HepG2 (cell line): ENCODE results near the gene KCNT1. TPM values are rescaled to one million over a fixed set of nuclear protein-coding genes. Genes with fewer than 3 reads are reported as not detected.

ENCODE experiments used
- ATAC-seq: fragments of 200-7000 bp; cut with Tn5 transposase; 3 replicates; pipeline ENCODE4 v1.9.1; 2020; ENCODE audit warnings: mild to moderate bottlenecking, moderate library complexity
- BruUV-seq: library from RNA; stranded (reverse); fragments of 400-500 nt; replicated peaks from 2 replicates; lab custom pipeline; 2021; lab: Mats Ljungman, UMichigan
- CTCF ChIA-PET: fragments of 300-600 bp; formaldehyde crosslinking; extraction: SDS; loops from one replicate; lab custom pipeline; 2021; ENCODE audit warnings: low total read pairs, inconsistent platforms, low intra/inter-chr PET ratio; lab: Yijun Ruan, JAX
- POLR2A ChIA-PET: fragments of 350-600 bp; sonication (Branson Sonifier 250); formaldehyde crosslinking; loops from one replicate; lab custom pipeline; 2020; ENCODE audit warnings: antibody characterized with exemption, inconsistent platforms; lab: Yijun Ruan, JAX
- DNase-seq: peaks from one replicate; pipeline ENCODE4 v3.0.0-alpha.2; 2015; ENCODE audit warnings: low spot score
- FAIRE-seq: peaks from 3 replicates; lab custom pipeline; 2011; peaks lifted over from hg19 to GRCh38; lab: Jason Lieb, UNC
- H2AFZ ChIP-seq: one replicate; pipeline ENCODE4 v1.6.1; 2011; ENCODE audit warnings: low read length, inconsistent platforms
- H3K27ac ChIP-seq: fragments of 300-600 bp; 3 replicates; pipeline ENCODE4 v1.8.0; 2011; ENCODE audit warnings: mixed run types, mild to moderate bottlenecking, mixed read lengths, low read length, inconsistent platforms; ENCODE audit not compliant: insufficient read depth; ENCODE audit errors: extremely low read length
- H3K27me3 ChIP-seq, 2 experiments: fragments of 200-600 bp in 1 of 2; 2 replicates in 1 of 2; 3 replicates in 1 of 2; pipeline versions ENCODE4 v1.6.0 to v1.8.0; 2011; ENCODE audit warnings: low read length in 2 of 2, mild to moderate bottlenecking in 2 of 2, moderate library complexity in 2 of 2, inconsistent platforms in 1 of 2; ENCODE audit not compliant: insufficient read depth in 2 of 2, control insufficient read depth in 1 of 2
- H3K36me3 ChIP-seq, 2 experiments: fragments of 200-600 bp in 1 of 2; replicated peaks in 1 of 2; 2 replicates in 1 of 2; 3 replicates in 1 of 2; pipeline versions ENCODE4 v1.5.1 to v1.8.0; 2011; ENCODE audit warnings: low read length in 2 of 2, inconsistent platforms in 1 of 2; ENCODE audit not compliant: insufficient read depth in 2 of 2, control insufficient read depth in 1 of 2
- H3K4me1 ChIP-seq: 2 replicates; pipeline ENCODE4 v1.5.1; 2012; ENCODE audit warnings: low read length, inconsistent platforms; ENCODE audit not compliant: insufficient read depth
- H3K4me2 ChIP-seq: 2 replicates; pipeline ENCODE4 v1.6.0; 2011; ENCODE audit warnings: low read depth, low read length, inconsistent platforms
- H3K4me3 ChIP-seq, 3 experiments: fragments of 200-600 bp in 1 of 3; sonication (generic), shearing (Covaris generic) in 1 of 3; replicated peaks in 1 of 3; 2 replicates each; pipeline ENCODE4 v1.5.1; 2011 to 2016; ENCODE audit warnings: low read length in 3 of 3, inconsistent platforms in 2 of 3, low read depth in 2 of 3, mild to moderate bottlenecking in 2 of 3, control low read depth in 1 of 3, mixed read lengths in 1 of 3; ENCODE audit not compliant: insufficient read depth in 1 of 3
- H3K79me2 ChIP-seq: one replicate; pipeline ENCODE4 v1.6.1; 2011; ENCODE audit warnings: low read length, inconsistent platforms; ENCODE audit not compliant: insufficient read depth
- H3K9ac ChIP-seq: 2 replicates; pipeline ENCODE4 v1.6.0; 2011; ENCODE audit warnings: mild to moderate bottlenecking, low read depth, low read length, inconsistent platforms; ENCODE audit not compliant: insufficient read depth
- H3K9me3 ChIP-seq: 2 replicates; pipeline ENCODE4 v1.5.1; 2012; ENCODE audit warnings: mild to moderate bottlenecking, low read length
- H4K20me1 ChIP-seq: 2 replicates; pipeline ENCODE4 v1.6.0; 2011; ENCODE audit warnings: inconsistent platforms, mild to moderate bottlenecking, low read length, moderate library complexity; ENCODE audit not compliant: insufficient read depth
- FOXC1 ChIP-seq: sonication (generic); formaldehyde crosslinking; IDR thresholded peaks from 2 replicates; pipeline ENCODE4 v1.8.0; 2022; ENCODE audit warnings: mild to moderate bottlenecking, missing genetic modification reagents, borderline replicate concordance
- IKZF1 ChIP-seq: fragments of 450-650 bp; IDR thresholded peaks from 2 replicates; pipeline ENCODE4 v1.7.1; 2016
- NR2F2 ChIP-seq: IDR thresholded peaks from 2 replicates; pipeline ENCODE4 v1.6.1; 2012; ENCODE audit warnings: low read depth, inconsistent platforms, borderline replicate concordance
- PAF1 ChIP-seq: IDR thresholded peaks from 2 replicates; pipeline ENCODE4 v1.6.1; 2016; ENCODE audit warnings: missing genetic modification reagents, missing compliant biosample characterization
- PHF8 ChIP-seq: sonication (generic); formaldehyde crosslinking; IDR thresholded peaks from 2 replicates; pipeline ENCODE4 v1.5.0; 2020; ENCODE audit warnings: missing genetic modification reagents
- ZNF530 ChIP-seq: sonication (generic); formaldehyde crosslinking; IDR thresholded peaks from 2 replicates; pipeline ENCODE4 v1.5.0; 2020; ENCODE audit warnings: low read depth, mild to moderate bottlenecking, missing genetic modification reagents
- ZNF556 ChIP-seq: sonication (generic); formaldehyde crosslinking; IDR thresholded peaks from 2 replicates; pipeline ENCODE4 v1.4.0; 2020; ENCODE audit warnings: mild to moderate bottlenecking, missing genetic modification reagents, borderline replicate concordance
- ZNF563 ChIP-seq: sonication (generic); formaldehyde crosslinking; IDR thresholded peaks from 2 replicates; pipeline ENCODE4 v1.8.0; 2022; ENCODE audit warnings: mild to moderate bottlenecking, moderate library complexity, missing genetic modification reagents
- ZNF841 ChIP-seq: sonication (generic); formaldehyde crosslinking; IDR thresholded peaks from 2 replicates; pipeline ENCODE4 v1.8.1; 2023; ENCODE audit warnings: missing genetic modification reagents, borderline replicate concordance
- WGBS: methylation state at CpG from one replicate; pipeline ENCODE4 v1.1.6; 2017; ENCODE audit warnings: low lambda C conversion rate; 5-methylcytosine and 5-hydroxymethylcytosine counted together
- in situ Hi-C: cut with HindIII; loops from 2 replicates; pipeline ENCODE4 v1.10.0; 2017; ENCODE audit warnings: low pct_unique_long_range_greater_than_20kb; ENCODE audit not compliant: extremely low pct_ligation_motif_present
- intact Hi-C: fragments of 100-400 bp; cut with micrococcal nuclease; formaldehyde crosslinking; loops from one replicate; pipeline ENCODE4 v1.10.0; 2022; ENCODE audit not compliant: unreplicated experiment
- polyA plus RNA-seq, 8 experiments: library from polyadenylated mRNA; depleted of rRNA in 3 of 8; stranded (reverse) in 7 of 8; unstranded in 1 of 8; fragments of >200 nt; fragmentation: Illumina TruSeq in 4 of 8; extraction: Trizol in 4 of 8; gene quantifications; 2 replicates each; pipeline versions ENCODE4 v1.2.1 to v1.2.3, GENCODE V29; 2011 to 2016; ENCODE audit warnings: low read depth in 4 of 8, missing spikeins in 1 of 8, mixed read lengths in 1 of 8; ENCODE audit not compliant: insufficient read depth in 1 of 8
- total RNA-seq, 5 experiments: library from RNA; depleted of rRNA; stranded (reverse); fragments of >200 nt; fragmentation: Illumina TruSeq; extraction: Trizol; gene quantifications; 2 replicates each; pipeline ENCODE4 v1.2.3, GENCODE V29; 2016; ENCODE audit warnings: low read depth in 1 of 5
- TF ChIP-seq, protein P1 (sequence below): sonication (generic); formaldehyde crosslinking; IDR thresholded peaks from 2 replicates; pipeline ENCODE4 v1.4.0; 2020; ENCODE audit warnings: missing genetic modification reagents
- TF ChIP-seq, protein P2 (sequence below): sonication (generic); formaldehyde crosslinking; IDR thresholded peaks from 2 replicates; pipeline ENCODE4 v1.4.0; 2020; ENCODE audit warnings: missing genetic modification reagents
- TF ChIP-seq, protein P3 (sequence below): sonication (generic); formaldehyde crosslinking; IDR thresholded peaks from 2 replicates; pipeline ENCODE4 v1.5.0; 2020; ENCODE audit warnings: mild to moderate bottlenecking, missing genetic modification reagents, moderate library complexity

KCNT1 gene
- total and polyA plus RNA-seq, 2 of the 13 experiments (the other 11 are each of a cell fraction or from before 2014, with no cell fraction given), result not detected

DNA sequence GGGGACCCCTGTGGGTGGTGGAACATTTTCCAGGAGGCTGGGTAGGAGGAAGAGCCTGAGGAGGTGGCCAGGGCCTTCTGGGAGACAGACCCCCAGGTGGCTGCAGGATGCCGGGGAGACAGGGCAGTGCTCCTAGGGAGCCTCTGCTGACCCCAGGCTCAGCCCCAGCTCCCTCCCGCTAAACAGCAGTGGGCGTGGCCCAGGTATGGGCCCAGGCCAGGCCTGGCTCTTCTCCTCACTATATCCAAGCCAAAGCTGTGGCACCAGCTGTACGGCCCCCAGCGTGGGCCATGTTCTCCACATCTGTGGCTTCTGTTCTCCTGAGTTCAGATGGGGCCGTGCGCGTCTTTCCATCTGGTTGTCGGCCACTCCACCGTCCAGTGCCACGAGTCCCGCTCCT is 58.5 kb downstream of the KCNT1 start:
- DNase-seq (no peak), FAIRE-seq (no peak)
- no peak overlapping the region for H3K9ac ChIP-seq
- no TSS peak for BruUV-seq
- no peak overlapping the region for H3K4me3 ChIP-seq
- POLR2A ChIA-PET, result no interaction called here
- H3K4me1 ChIP-seq, result no peaks in the 10 kb centered on the region
- no peak overlapping the region for H3K4me2 ChIP-seq
- WGBS, result 36% methylated on average over 8 of the region's 12 CpGs
- no peaks in the 10 kb centered on the region; the same call in 1 of the 2 replicates for H3K9me3 ChIP-seq
- H3K27me3 ChIP-seq, result peaks cover 16 to 80% of the 10 kb centered on the region in 2 experiments; a peak in 4 of 5 replicates
- intact Hi-C loops, result no loop called here
- no peaks in the 10 kb centered on the region for H4K20me1 ChIP-seq
- H3K36me3 ChIP-seq, result no peaks in the 10 kb centered on the region
- no peak overlapping the region for H2AFZ ChIP-seq
- H3K79me2 ChIP-seq, result no peaks in the 10 kb centered on the region
- TF ChIP-seq PHF8 (CRISPR knock-in tag) (no peak), ZNF530 (CRISPR knock-in tag) (no peak), NR2F2 (no peak), IKZF1 (no peak), PAF1 (CRISPR knock-in tag) (no peak), ZNF841 (CRISPR knock-in tag) (no peak), FOXC1 (CRISPR knock-in tag) (no peak), ZNF563 (CRISPR knock-in tag) (no peak), ZNF556 (CRISPR knock-in tag) (no peak)
- TF ChIP-seq, protein P1, sequence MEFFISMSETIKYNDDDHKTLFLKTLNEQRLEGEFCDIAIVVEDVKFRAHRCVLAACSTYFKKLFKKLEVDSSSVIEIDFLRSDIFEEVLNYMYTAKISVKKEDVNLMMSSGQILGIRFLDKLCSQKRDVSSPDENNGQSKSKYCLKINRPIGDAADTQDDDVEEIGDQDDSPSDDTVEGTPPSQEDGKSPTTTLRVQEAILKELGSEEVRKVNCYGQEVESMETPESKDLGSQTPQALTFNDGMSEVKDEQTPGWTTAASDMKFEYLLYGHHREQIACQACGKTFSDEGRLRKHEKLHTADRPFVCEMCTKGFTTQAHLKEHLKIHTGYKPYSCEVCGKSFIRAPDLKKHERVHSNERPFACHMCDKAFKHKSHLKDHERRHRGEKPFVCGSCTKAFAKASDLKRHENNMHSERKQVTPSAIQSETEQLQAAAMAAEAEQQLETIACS (CRISPR knock-in tag), result no peak
- TF ChIP-seq, protein P2, sequence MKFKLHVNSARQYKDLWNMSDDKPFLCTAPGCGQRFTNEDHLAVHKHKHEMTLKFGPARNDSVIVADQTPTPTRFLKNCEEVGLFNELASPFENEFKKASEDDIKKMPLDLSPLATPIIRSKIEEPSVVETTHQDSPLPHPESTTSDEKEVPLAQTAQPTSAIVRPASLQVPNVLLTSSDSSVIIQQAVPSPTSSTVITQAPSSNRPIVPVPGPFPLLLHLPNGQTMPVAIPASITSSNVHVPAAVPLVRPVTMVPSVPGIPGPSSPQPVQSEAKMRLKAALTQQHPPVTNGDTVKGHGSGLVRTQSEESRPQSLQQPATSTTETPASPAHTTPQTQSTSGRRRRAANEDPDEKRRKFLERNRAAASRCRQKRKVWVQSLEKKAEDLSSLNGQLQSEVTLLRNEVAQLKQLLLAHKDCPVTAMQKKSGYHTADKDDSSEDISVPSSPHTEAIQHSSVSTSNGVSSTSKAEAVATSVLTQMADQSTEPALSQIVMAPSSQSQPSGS (CRISPR knock-in tag), result no peak
- TF ChIP-seq, protein P3, sequence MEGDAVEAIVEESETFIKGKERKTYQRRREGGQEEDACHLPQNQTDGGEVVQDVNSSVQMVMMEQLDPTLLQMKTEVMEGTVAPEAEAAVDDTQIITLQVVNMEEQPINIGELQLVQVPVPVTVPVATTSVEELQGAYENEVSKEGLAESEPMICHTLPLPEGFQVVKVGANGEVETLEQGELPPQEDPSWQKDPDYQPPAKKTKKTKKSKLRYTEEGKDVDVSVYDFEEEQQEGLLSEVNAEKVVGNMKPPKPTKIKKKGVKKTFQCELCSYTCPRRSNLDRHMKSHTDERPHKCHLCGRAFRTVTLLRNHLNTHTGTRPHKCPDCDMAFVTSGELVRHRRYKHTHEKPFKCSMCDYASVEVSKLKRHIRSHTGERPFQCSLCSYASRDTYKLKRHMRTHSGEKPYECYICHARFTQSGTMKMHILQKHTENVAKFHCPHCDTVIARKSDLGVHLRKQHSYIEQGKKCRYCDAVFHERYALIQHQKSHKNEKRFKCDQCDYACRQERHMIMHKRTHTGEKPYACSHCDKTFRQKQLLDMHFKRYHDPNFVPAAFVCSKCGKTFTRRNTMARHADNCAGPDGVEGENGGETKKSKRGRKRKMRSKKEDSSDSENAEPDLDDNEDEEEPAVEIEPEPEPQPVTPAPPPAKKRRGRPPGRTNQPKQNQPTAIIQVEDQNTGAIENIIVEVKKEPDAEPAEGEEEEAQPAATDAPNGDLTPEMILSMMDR (CRISPR knock-in tag), result no peak
- TF ChIP-seq, all 625 proteins: peak for 0
- no peak for ATAC-seq
- in situ Hi-C loops, result no loop called here
- CTCF ChIA-PET, result no interaction called here
- no peak overlapping the region for H3K27ac ChIP-seq
